Lower lobe of right lung (tissue), 2 donors: Measurements from ENCODE around the gene GPR55. TPM values are rescaled to one million over a fixed set of nuclear protein-coding genes. Genes with fewer than 3 reads are reported as not detected.

ENCODE experiments used
- ATAC-seq, 2 donors: fragments of 200-7000 bp; cut with Tn5 transposase; one replicate each; pipeline ENCODE4 v1.9.1; 2020 to 2022; ENCODE audit warnings: mild to moderate bottlenecking in 2 of 2, moderate library complexity in 2 of 2
- DNase-seq: peaks from one replicate; pipeline ENCODE4 v3.0.0-alpha.2; 2020
- H3K27ac ChIP-seq: fragments of 200-600 bp; one replicate; pipeline ENCODE4 v1.8.0; 2022
- H3K27me3 ChIP-seq: fragments of 200-600 bp; one replicate; pipeline ENCODE4 v1.8.0; 2022; ENCODE audit warnings: low read depth
- H3K36me3 ChIP-seq: fragments of 200-600 bp; one replicate; pipeline ENCODE4 v1.8.0; 2022; ENCODE audit warnings: mild to moderate bottlenecking
- H3K4me1 ChIP-seq: fragments of 200-600 bp; one replicate; pipeline ENCODE4 v1.8.0; 2022
- H3K4me3 ChIP-seq: fragments of 200-600 bp; one replicate; pipeline ENCODE4 v1.8.0; 2022; ENCODE audit warnings: mild to moderate bottlenecking
- H3K9me3 ChIP-seq: fragments of 200-600 bp; one replicate; pipeline ENCODE4 v1.8.0; 2022
- CTCF ChIP-seq: fragments of 200-600 bp; IDR thresholded peaks from one replicate; pipeline ENCODE4 v1.8.0; 2022; ENCODE audit warnings: antibody characterized with exemption, mild to moderate bottlenecking
- intact Hi-C: fragments of 100-400 bp; cut with DNase I; formaldehyde crosslinking; loops from one replicate; pipeline ENCODE4 v1.11.0; 2022
- total RNA-seq: library from RNA; stranded (reverse); fragmentation: NEBNext Ultra II Directional; extraction: Animal tissue kit (Norgen Biotek cat#: 25700); gene quantifications from one replicate; pipeline ENCODE4 v1.2.1, GENCODE V29; 2021
- donor health status: DM: no; HTN: yes; CAD: no; lungs with severe emphysema.

Gene GPR55
- total RNA-seq, 1 donor from 2014 or later = 0.74 TPM

GRCh38 chr2:230870544-230871360 is 54.3 kb downstream of the GPR55 start:
- no peak for TF ChIP-seq CTCF
- Histone ChIP-seq H3K27ac (no peak overlapping the region), H3K9me3 (no peaks in the 10 kb centered on the region), H3K36me3 (no peaks in the 10 kb centered on the region), H3K4me3 (no peak overlapping the region), H3K4me1 (peaks cover 27% of the 10 kb centered on the region), H3K27me3 (no peaks in the 10 kb centered on the region)
- intact Hi-C loops = no loop called here
- DNase-seq (no peak), ATAC-seq (no peak)

- intact Hi-C loops = no loop called here
- Histone ChIP-seq H3K4me3 (no peak overlapping the region), H3K36me3 (no peaks in the 10 kb centered on the region), H3K4me1 (peaks cover 28% of the 10 kb centered on the region), H3K27ac (no peak overlapping the region), H3K27me3 (peaks cover 2% of the 10 kb centered on the region), H3K9me3 (no peaks in the 10 kb centered on the region)
- TF ChIP-seq CTCF = no peak
- DNase-seq (no peak), ATAC-seq (no peak)
Observed at GRCh38 chr2:230869914-230870543, 55.0 kb downstream of the GPR55 start.

- TF ChIP-seq CTCF = no peak
Observed at GRCh38 chr2:230868947-230869913, 55.8 kb downstream of the GPR55 start.

GRCh38 chr2:230868161-230868946 is 56.7 kb downstream of the GPR55 start:
- ATAC-seq = no peak
- intact Hi-C loops = no loop called here
- no peak overlapping the region for H3K27ac ChIP-seq
- peaks cover 38% of the 10 kb centered on the region for H3K4me1 ChIP-seq
- H3K4me3 ChIP-seq = no peak overlapping the region
- H3K9me3 ChIP-seq = no peaks in the 10 kb centered on the region
- TF ChIP-seq CTCF = no peak
- H3K27me3 ChIP-seq = peaks cover 16% of the 10 kb centered on the region
- no peak for DNase-seq
- H3K36me3 ChIP-seq = no peaks in the 10 kb centered on the region

More at GRCh38 chr2:230868947-230869913, 55.8 kb downstream of the GPR55 start:
- H3K9me3 ChIP-seq = no peaks in the 10 kb centered on the region
- ATAC-seq (no peak), DNase-seq (no peak)
- H3K4me3 ChIP-seq = no peak overlapping the region
- no peak overlapping the region for H3K27ac ChIP-seq
- intact Hi-C loops = no loop called here
- H3K36me3 ChIP-seq = no peaks in the 10 kb centered on the region
- H3K4me1 ChIP-seq = peaks cover 34% of the 10 kb centered on the region
- H3K27me3 ChIP-seq = peaks cover 8% of the 10 kb centered on the region
